Measurements from ENCODE around the gene SCN3B.

The SCN3B gene

GRCh38 chr11:123597859-123598258 lies 56.6 kb downstream of the SCN3B start:
- no peak for DNase-seq (ENCODE audit: low read depth in 2 of 2)

GRCh38 chr11:123594921-123595320 lies 59.5 kb downstream of the SCN3B start:
- no peak for DNase-seq (ENCODE audit: low read depth in 2 of 2)

- DNase-seq (ENCODE audit: low read depth in 2 of 2) = no peak
Observed at GRCh38 chr11:123594188-123594901, 60.1 kb downstream of the SCN3B start.

- no peak for DNase-seq (ENCODE audit: low read depth in 2 of 2)
Observed at GRCh38 chr11:123593570-123593969, 60.9 kb downstream of the SCN3B start.

GRCh38 chr11:123590296-123590912 lies 64.0 kb downstream of the SCN3B start:
- no peak for DNase-seq (ENCODE audit: low read depth in 2 of 2)

- DNase-seq (ENCODE audit: low read depth in 2 of 2) = no peak
Observed at GRCh38 chr11:123588864-123589262, 65.6 kb downstream of the SCN3B start.

- DNase-seq (ENCODE audit: low read depth in 2 of 2) = no peak
Observed at GRCh38 chr11:123588117-123588863, 66.1 kb downstream of the SCN3B start.

GRCh38 chr11:123587559-123587958 lies 66.9 kb downstream of the SCN3B start:
- DNase-seq (ENCODE audit: low read depth in 2 of 2) = no peak

- DNase-seq (ENCODE audit: low read depth in 2 of 2) = no peak
Observed at GRCh38 chr11:123587044-123587443, 67.4 kb downstream of the SCN3B start.

GRCh38 chr11:123586568-123586967 lies 67.9 kb downstream of the SCN3B start:
- no peak for DNase-seq (ENCODE audit: low read depth in 2 of 2)

GRCh38 chr11:123585706-123586105 lies 68.7 kb downstream of the SCN3B start:
- DNase-seq (ENCODE audit: low read depth in 2 of 2) = no peak

GRCh38 chr11:123585206-123585605 lies 69.2 kb downstream of the SCN3B start:
- DNase-seq (ENCODE audit: low read depth in 2 of 2) = no peak

GRCh38 chr11:123584737-123585136 lies 69.7 kb downstream of the SCN3B start:
- DNase-seq (ENCODE audit: low read depth in 2 of 2) = no peak

- DNase-seq (ENCODE audit: low read depth in 2 of 2) = no peak
Observed at GRCh38 chr11:123584186-123584585, 70.2 kb downstream of the SCN3B start.

- no peak for DNase-seq (ENCODE audit: low read depth in 2 of 2)
Observed at GRCh38 chr11:123582992-123583504, 71.4 kb downstream of the SCN3B start.

- DNase-seq (ENCODE audit: low read depth in 2 of 2) = no peak
Observed at GRCh38 chr11:123581651-123582399, 72.6 kb downstream of the SCN3B start.

- peak; percentile 11 to 44 for DNase-seq (ENCODE audit: low read depth in 2 of 2)
Observed at GRCh38 chr11:123580557-123581275, 73.7 kb downstream of the SCN3B start.

- DNase-seq (ENCODE audit: low read depth in 2 of 2) = no peak
Observed at GRCh38 chr11:123580137-123580536, 74.3 kb downstream of the SCN3B start.

GRCh38 chr11:123579482-123579812 lies 75.0 kb downstream of the SCN3B start:
- no peak for DNase-seq (ENCODE audit: low read depth in 2 of 2)
